Measurements from ENCODE around the gene GPX6. TPM values are rescaled to one million over a fixed set of nuclear protein-coding genes. Genes with fewer than 3 reads are reported as not detected.

GPX6 gene
- total RNA-seq, 1 experiment from 2014 or later: not detected

DNA sequence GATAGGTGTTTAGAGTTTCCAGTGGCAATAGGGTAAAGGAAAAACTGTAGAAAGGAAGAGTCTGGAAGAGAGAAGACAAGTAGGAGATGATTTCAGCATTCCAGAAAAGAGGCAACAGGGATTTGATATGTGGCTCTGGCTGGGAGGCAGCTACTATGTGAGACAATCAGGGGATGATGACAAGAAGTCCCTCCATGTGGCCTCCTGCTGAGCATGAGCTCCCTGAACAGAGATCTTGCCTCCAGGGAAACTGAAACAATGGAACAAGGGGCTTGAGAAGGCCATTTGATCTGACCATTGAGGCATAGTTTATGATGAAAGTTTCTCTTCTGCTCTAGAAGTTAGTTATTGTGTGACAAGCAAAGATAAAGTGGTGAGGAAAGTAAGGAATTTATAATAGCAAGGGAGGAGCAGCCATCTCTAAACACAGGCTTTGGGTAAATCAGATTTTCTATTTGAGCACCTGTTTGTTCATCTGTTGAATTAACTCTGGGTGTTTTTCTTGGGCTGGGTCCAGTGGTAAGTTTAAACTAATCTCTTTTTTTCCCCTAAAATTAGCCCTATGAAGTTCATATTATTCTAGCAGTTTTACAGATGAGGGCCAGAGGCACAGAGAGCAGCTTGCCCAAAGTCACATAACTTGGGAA, 7.1 kb upstream of the GPX6 start:
- peaks cover 13 to 19% of the 10 kb centered on the region in 2 experiments for H3K4me1 Mint-ChIP-seq
- H2BK12ac ChIP-seq (ENCODE audit: insufficient read length, low read depth, low read length): no peak overlapping the region

More for the DNA sequence above, 7.1 kb upstream of the GPX6 start:
- Histone ChIP-seq H3K27ac (ENCODE audit: insufficient read length, low read depth, low read length) (no peak overlapping the region), H3K4me1 (ENCODE audit: insufficient read depth, low read length) (no peaks in the 10 kb centered on the region), H3K79me2 (ENCODE audit: insufficient read depth, low read length) (no peaks in the 10 kb centered on the region), H2AK5ac (ENCODE audit: insufficient read length, low read length) (no peak overlapping the region), H2BK20ac (ENCODE audit: low read depth, low read length, poor library complexity, severe bottlenecking) (no peak overlapping the region), H3K9me3 (ENCODE audit: control insufficient read depth, low read depth, low read length) (no peaks in the 10 kb centered on the region), H3K23me2 (ENCODE audit: insufficient read length, low read depth, low read length, poor library complexity, severe bottlenecking) (no peaks in the 10 kb centered on the region), H3K9ac (ENCODE audit: extremely low read depth, insufficient read length, low read length) (no peak overlapping the region), H3T11ph (ENCODE audit: low read length) (no peak overlapping the region), H4K5ac (ENCODE audit: insufficient read length, low read depth, low read length) (no peak overlapping the region), H3K79me1 (ENCODE audit: insufficient read depth, low read depth, low read length, poor library complexity, severe bottlenecking) (no peaks in the 10 kb centered on the region), H4K8ac (replicated peaks; ENCODE audit: insufficient read length, low read depth, low read length) (no peak overlapping the region), H3K4me2 (ENCODE audit: insufficient read depth, insufficient read length, low read length) (no peak overlapping the region), H2BK5ac (ENCODE audit: insufficient read length, low read length) (no peak overlapping the region), H3K27me3 (ENCODE audit: insufficient read depth, low read length) (no peaks in the 10 kb centered on the region), H3K18ac (ENCODE audit: insufficient read length, low read depth, low read length) (no peak overlapping the region), H2BK15ac (ENCODE audit: low read depth, low read length) (no peak overlapping the region), H3K23ac (ENCODE audit: insufficient read length, low read depth, low read length) (no peak overlapping the region), H4K91ac (ENCODE audit: insufficient read length, low read depth, low read length) (no peak overlapping the region), H3K4ac (ENCODE audit: low read depth, low read length) (no peak overlapping the region), H3K14ac (ENCODE audit: insufficient read depth, low read length) (no peak overlapping the region), H3K56ac (ENCODE audit: insufficient read length, low read depth, low read length) (no peak overlapping the region), H2BK120ac (ENCODE audit: low read depth, low read length, poor library complexity, severe bottlenecking) (no peak overlapping the region), H4K20me1 (ENCODE audit: control insufficient read depth, insufficient read depth, insufficient read length) (no peaks in the 10 kb centered on the region), H2AFZ (ENCODE audit: low read length) (no peak overlapping the region)
- no peaks in the 10 kb centered on the region for H3K36me3 Mint-ChIP-seq (ENCODE audit: insufficient read depth in 1 of 3, low read depth in 3 of 3)
- no peak for DNase-seq
- no peak overlapping the region for H3K4me3 Mint-ChIP-seq
- peaks cover 13% of the 10 kb centered on the region for H3K27me3 Mint-ChIP-seq (ENCODE audit: low read depth)
- TF ChIP-seq, protein P1, sequence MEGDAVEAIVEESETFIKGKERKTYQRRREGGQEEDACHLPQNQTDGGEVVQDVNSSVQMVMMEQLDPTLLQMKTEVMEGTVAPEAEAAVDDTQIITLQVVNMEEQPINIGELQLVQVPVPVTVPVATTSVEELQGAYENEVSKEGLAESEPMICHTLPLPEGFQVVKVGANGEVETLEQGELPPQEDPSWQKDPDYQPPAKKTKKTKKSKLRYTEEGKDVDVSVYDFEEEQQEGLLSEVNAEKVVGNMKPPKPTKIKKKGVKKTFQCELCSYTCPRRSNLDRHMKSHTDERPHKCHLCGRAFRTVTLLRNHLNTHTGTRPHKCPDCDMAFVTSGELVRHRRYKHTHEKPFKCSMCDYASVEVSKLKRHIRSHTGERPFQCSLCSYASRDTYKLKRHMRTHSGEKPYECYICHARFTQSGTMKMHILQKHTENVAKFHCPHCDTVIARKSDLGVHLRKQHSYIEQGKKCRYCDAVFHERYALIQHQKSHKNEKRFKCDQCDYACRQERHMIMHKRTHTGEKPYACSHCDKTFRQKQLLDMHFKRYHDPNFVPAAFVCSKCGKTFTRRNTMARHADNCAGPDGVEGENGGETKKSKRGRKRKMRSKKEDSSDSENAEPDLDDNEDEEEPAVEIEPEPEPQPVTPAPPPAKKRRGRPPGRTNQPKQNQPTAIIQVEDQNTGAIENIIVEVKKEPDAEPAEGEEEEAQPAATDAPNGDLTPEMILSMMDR (conservative IDR thresholded peaks at IDR 0.05): no peak
- no peak overlapping the region for H3K27ac Mint-ChIP-seq
- no peaks in the 10 kb centered on the region for H3K9me3 Mint-ChIP-seq

Measured in H9 (cell line).